NCI-H2081 (cell line): Measurements from ENCODE around the gene CORO1C.

ENCODE experiments used
- DNase-seq, 2 experiments: peaks; one replicate each; lab custom pipeline; 2025; lab: John Stamatoyannopoulos, UW

Gene CORO1C

DNA sequence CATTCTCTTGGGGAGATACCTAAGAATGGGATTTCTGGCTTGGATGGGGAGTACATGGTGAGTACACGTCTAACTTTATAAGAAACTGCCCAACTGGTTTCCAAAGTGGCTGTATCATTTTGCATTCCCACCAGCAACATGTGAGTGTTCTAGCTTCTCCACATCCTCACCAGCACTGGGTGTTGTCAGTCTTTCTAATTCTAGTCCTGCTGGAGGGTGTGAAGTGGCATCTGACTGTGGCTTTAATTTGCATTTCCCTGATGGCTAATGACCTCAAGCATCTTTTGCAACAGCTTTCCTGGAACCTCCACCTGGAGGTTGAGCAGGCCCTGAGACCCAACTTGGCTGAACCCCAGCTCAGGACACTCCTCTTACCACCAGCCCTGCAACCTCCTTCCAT lies 115.4 kb downstream of the CORO1C start:
- no peak for DNase-seq

DNA sequence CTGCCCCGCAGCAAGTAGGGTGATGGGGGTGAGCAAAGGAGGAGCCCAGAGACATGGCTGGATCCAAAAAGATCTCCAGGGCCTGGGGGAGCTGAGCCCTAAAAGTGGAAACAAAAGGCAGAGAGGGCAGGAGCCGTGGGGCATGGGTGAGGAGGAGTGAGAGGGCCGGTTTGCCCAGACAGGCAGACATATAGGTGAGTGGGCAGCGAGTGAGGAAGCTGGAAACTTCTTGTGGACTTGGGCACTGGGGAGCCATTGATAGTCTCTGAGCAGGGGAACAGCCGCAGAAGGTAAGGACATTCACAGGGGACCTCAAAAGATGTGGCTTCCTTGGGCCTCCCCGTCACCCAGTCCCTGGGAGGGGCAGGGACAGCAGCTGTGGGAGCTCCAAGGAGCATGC lies 116.7 kb downstream of the CORO1C start:
- DNase-seq: no peak

DNA sequence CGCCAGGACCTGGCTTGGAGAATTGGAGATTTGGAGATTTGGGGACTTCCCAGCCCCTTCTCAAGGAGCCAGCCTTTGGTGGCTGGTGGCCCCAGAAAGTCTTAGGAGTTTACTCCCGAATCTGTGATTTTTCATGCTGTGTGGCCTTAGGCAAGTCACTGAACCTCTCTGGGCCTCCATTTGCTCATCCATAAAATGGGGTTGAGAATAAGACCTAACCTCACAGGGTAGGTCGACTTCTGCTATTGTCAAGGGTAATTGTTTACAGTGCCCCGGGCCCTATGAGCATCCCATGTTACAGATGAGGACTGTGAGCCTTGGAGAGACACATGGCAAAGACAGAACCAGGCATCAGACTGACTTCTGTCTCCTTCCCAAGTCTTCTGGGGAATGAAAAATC lies 117.3 kb downstream of the CORO1C start:
- DNase-seq: no peak

DNA sequence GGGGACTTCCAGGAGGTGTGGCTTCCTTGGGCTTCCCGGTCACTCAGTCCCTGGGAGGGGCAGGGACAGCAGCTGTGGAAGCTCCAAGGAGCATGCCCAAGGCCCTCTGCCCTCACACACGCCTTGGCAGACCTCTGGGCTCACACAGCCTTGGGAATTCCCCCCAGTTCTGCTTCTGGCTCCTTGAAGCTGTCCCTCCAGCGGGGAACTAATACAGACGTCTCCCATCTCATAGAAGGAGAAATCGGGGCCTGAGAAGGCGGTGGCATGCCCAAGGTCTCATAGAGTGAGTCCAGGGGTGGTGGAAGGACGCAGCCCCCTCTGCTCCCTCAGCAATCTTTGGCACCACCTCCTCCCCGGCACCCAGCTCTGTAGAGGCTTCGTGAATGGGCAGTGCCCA lies 117.8 kb downstream of the CORO1C start:
- DNase-seq: no peak

DNA sequence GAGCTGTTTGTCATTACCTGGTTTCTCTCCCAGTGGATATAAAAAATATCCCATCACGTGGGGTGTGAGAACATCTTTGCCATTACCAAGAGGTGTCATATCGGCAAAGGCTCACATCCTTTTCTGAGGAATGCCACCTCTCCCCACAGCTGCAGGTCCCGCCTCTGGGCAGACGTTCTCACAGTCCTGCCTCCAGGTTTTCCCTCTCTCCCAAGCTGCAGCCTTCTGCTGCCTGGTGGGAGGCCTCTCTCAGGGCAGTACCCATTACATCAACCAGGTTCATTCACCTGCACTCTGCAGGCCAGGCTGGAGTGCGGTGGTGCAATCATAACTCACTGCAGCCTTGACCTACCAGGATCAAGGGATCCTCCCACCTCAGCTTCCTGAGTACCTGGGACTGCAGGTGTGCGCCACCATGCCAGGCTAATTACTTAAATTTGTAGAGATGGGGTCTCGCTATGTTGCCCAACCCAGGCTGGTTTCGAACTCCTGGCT lies 118.5 kb downstream of the CORO1C start:
- no peak for DNase-seq

DNA sequence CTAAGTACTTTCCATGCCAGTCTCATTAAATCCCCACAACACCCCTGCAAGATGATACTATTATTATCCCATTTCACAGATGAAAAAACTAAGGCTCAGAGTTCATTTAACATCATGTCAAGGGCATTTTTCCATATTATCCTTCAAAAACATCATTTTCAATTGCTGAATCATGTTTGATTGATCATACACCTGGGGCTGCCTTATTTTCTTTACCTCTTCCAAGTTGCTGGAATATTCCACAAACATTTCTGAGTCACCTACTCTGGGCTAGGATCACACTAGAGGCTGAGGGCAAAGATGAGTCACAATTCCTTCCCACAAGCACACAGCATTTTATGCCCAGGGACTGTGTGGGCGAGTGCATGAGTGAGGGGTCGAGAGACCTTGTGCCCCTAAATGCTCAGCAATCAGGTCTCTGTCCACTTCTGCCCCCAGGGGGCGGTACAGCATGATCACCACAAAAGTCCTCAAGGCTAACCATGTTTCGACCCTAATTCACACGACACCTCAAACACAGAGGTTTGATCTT lies 119.4 kb downstream of the CORO1C start:
- DNase-seq: no peak

DNA sequence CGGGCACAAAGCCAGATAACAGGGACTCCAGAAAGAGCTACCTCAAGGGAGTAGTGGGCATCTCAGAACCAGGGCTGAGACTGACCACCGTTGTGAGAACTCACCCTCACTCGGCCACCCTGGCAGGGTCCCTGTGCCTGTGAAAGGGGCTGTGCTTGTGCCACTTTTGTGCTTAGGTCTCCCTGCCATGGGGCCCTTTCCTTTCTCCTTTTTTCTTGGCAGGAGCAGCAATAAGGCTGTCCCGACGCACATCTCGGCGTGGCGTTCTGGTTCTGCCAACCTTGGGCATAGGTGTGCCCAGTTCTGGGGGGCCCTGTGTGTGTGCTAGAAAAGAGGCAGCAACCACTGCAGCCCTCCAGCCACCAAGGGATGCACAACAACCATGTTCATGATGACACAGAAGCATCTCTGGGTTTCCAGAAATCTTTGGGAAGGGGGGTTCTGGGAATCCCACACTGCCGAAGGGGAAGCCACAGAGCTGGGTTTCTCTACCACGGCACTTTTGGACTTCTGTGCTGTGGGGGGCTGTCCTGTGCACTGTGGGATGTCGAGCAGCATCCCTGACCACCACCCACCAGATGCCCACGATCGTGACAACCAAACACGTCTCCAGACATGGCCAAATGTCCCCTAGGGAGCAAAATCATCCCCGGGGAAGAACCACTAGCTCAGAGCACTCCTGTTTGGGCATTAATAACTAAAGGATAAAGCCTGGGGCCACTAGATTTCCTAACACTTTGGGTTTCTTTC lies 120.3 kb downstream of the CORO1C start:
- DNase-seq: no peak

DNA sequence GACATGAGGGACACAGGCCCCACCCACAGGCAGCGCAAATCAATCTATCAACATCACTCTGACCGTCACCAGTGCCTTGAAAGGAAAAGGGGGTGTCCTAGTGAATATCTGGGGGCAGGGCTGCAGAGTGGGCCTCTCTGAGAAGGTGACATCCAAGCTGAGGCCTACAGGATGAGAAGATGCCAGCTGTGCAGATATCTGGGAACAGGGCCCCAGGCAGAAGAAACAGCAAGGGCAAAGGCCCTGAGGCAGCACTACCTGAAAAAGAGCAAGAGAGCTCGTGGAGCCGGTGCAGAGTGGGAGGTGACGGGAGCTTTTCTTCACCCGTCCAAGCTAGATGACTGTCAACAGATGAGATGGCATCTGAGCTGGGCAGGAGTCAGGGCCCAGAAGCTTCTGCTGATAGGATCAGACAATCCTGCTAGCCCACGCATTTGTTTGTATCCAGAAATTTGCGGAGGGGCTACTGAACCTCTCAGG lies 120.9 kb downstream of the CORO1C start:
- DNase-seq: no peak

DNA sequence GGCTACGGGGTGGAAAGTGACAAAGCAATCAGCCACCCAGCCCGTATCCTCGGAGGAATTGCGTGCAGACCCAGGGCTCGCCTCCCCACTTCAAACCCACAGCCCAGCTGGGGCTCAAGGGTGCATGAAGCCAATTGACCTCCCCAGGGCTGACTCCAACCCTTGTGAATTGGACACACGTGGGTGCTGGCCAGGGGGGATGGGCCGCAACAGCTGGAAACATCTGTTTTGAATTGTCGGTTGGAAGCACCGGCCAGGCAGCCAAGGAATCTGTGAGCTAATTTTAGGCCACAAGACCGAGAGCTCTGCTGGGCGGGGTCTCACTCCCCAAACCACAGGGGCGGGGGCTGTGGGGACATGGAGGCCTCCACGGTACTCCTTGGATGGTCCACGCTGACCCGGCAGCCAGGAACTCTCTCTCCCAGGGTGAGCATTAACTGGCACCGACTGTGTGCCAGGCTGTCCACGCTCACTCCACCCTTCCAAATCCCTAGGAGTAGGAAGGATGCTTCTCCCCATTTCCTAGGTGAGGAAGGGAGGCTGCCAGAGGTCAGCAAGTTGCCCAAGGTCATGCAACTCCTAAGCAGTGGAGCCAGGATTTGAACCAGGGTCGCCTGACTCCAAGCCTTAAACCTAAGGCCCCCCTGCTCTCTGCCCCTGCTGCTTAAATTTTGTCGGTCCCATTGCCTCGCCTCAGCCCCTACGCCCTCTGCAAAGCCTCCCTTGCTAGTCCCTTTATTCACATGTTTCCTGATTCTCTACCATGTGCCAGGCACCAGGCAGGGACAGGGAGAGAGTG lies 121.6 kb downstream of the CORO1C start:
- DNase-seq: no peak

DNA sequence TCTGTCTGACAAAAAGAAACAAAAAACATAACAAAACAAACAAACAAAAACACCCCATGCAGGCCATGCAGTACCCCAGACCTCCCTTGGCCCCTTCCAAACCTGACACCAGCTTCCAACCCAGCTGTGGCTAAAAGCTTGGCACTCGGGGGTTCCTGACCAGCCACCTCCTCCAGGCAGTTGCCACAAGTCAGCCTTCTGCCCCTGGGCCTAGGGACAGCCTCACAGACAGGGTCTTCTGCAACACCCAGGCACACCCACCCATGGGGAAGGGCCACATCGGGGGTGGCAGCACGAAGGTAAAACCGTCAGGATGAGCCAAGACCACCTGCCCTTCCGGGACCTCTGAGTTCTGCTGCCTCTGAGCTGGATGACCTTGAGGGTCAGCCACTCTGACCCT lies 122.7 kb downstream of the CORO1C start:
- no peak for DNase-seq

DNA sequence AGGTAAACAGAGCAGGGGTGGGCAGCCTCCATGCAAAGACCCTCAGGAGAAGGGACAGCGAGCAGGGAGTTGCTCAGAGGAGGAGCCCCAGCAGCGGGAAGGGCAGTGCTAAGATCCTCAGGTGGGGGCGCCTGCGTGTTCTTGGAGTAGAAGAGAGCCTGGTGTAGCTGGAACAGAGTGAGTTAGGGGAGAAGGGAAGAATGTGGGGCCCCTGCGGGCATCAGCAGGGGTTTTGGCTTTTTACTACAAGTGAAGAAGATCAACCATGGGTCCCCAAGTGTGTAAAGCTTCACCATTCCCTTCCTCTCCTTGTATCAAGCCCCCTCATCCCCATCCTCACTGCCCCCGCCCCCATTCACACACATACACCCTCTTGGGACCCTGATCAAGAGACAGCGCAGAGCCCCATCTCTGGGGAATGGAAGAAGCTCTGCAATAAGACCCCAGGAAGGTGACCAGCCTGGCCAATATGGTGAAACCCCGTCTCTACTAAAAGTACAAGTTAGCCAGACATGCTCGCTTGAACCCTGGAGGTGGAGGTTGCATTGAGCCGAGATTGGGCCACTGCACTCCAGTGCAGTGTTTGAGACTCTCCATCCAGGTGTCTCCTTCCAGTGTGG lies 123.2 kb downstream of the CORO1C start:
- no peak for DNase-seq

DNA sequence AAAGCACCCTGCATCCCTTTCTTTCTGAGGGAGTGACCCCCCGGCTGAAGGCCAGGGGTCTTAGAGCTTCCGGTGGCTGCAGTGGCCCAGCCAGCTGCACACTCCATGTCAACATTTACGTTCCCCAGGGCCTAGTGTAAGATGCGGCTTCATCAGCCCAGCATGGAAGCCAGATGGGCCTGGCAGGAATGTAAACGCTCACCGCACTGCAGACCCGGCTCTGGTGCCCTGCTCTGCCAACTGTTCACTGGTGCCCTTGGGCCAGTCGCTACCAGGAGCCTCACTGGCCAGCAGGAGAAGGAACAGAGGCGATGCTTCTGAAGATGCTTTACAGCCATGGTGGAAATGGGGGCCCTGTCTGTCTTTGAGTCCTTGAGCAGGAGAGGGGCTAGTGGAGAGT lies 124.8 kb downstream of the CORO1C start:
- no peak for DNase-seq

DNA sequence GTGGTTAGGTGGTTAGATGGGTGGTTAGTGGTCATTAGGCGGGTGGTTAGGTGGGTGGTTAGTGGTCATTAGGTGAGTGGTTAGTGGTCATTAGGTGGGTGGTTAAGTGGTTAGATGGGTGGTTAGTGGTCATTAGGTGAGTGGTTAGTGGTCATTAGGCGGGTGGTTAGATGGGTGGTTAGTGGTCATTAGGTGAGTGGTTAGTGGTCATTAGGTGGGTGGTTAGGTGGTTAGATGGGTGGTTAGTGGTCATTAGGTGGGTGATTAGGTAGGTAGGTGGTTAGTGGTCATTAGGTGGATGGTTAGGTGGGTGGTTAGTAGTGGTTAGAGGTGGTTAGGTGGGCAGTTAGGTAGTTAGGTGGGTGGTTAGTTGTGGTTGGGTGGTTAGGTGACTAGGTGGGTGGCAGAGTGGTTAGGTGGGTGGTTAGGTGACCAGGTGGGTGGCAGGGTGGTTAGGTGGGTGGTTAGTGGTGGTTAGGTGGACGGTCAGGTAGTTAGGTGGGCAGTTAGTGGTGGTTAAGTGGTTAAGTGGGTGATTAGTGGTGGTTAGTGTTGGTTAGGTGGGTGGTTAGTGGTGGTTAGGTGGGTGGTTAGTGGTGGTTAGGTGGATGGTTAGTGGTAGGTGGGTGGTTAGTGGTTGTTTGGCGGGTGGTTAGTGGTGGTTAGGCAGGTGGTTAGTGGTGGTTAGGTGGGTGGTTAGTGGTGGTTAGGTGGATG lies 125.5 kb downstream of the CORO1C start:
- no peak for DNase-seq

DNA sequence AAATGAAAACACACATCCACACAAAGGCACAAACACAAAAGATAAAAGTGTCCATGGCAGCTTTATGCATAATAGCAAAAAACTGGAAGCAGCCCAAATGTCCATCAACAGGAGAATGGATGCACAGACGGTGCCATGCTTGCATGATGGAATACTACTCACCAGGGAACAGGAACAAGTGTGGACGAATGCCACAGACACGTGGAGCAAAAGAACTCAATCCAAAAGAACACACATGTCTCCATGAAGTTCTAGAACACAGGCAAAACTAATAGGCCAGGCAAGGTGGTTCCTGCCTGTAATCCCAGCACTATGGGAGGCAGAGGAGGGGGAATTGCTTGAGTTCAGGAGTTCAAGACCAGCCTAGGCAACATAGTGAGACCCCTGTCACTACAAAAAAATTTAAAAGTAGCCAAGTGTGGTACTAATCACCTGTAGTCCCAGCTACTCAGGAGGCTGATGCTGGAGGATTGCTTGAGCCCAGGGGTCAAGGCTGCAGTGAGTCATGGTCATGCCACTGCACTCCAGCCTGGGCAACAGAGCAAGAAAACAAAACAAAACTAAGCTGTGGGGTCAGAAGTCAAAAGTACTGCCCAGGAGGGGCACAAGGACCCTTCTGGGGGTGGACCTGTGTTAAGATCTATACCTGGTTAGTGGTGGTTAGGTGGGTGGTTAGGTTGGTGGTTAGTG lies 126.2 kb downstream of the CORO1C start:
- no peak for DNase-seq

DNA sequence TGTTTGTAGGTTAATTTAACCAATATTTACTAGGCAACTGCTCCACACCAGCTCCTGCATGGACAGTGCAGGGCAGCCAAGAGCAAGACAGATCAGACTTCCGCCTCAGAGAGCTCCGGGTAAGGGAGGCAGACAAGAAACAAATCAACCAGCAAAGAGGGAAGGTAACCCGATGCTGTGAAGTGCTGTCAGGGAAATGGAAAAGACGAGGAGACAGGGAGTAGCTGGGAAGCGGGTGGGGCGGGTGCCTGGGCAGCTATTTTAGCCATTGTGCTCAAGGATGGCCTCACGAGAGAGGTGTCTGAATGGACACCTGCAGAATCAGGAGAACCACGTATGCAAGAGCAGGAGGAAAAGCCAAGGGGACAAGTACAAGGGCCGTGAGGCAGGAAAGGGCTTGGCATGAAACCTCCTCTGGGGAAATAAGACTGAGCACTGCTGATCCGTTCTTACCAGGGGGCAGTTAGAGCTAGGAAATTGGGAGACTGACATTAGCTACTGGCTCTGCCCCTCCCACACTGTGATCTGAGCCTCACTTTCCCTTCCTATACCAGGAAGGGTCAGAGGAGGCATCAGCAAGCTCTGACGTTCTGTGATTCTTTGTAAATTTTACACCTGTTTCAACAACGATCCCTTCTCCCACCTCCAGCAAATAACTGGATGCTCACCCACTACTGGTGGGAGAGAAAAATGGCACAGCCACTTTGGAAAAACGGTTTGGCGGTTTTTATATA lies 126.9 kb downstream of the CORO1C start:
- no peak for DNase-seq

DNA sequence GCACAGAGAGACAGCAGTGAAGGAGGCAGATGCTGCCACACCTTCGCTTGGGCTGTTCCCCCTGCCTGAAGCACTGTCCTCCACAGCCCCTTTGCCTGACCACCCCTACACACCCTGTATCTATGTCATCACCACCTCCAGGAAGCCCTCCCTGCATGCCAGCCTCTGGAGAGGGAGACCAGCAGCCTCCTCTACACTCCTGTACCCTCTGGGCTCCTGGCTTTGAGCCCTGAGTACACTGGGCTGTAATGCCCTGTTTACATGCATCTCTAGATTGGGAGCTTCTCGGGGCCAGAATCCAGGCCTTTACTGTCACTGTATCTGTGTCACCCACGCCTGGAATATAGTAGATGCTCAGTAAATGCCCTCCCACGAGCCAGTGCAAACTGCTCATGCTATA lies 127.6 kb downstream of the CORO1C start:
- DNase-seq: no peak

DNA sequence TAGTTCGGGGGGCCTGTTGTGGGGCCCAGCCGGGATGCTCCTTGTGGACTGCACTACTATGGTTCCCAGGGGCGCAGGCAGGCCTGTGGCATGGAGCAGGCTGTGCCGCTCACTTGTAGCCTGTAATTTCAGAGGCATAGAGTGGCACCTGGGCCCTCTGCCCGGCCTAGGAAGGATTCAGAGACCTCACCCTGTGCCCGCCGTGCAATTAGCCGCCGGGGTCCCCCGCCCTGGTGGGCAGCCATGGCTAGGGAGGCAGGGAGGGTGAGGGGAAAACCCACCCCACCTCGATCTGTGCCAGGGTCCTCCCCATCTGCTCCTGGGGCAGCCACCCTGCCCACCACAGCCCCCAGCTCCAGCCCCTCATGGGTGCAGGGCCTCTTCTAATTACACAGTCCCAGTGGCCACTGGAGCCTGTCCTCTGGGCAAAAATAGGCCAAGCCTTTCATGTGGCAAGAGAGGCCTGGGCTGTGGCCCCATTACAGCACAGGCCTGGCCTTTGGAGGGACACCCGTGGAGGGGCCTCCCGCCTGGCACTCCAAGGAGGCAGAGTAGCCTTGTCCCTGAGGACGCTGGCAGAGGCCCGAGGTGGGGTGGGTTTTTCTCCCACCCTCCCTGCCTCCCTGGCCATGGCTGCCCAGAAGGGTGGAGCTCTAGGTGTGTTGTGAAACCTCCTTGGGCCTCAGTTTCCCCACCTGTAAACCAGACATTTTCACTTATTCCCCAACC lies 128.2 kb downstream of the CORO1C start:
- no peak for DNase-seq

DNA sequence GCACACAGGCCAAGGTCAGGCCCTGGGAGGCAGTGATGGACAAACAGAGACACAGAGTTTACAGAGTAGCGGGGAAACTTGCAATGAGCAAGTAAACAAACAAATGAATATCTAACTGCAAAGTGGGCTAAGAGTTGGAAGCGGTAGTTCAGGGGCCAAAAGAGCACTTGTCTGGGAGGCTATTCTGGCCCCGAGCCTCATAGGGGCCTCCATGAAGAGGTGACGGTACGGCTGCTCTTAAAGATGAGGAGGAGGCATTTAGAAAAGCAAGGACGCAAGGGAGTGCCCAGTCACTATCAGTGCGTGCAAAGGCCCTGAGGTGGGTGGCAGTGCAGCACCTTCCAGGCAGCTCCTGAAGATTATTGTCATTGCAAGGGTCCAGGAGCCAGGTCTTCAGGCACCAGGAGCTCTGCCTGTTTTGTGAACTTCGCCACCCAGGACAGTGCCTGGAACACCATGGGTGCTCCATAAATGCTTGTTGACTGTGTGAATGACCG lies 129.1 kb downstream of the CORO1C start:
- no peak for DNase-seq

DNA sequence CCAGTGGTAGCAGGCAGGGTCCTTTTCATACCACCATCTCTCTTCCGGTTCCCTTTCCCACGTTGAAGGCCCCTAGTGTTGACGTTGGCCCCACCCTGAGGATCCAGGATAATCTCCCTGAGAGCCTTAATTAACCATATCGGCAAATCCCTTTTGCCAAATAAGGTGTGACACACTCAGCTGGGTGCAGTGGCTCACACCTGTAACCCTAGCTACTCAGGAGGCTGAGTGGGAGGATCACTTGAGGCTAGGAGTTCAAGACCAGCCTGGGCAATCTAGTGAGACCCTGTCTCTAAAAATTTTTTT lies 130.7 kb downstream of the CORO1C start:
- no peak for DNase-seq
